Mesenchymal stem cell (in vitro differentiated cells and primary cell): Measurements from ENCODE around the gene GRB7.

ENCODE experiments used
- DNase-seq: peaks from one replicate; pipeline ENCODE4 v3.0.0-alpha.2; 2013
- H2AFZ ChIP-seq: one replicate; pipeline ENCODE4 v1.6.1; 2013; ENCODE audit warnings: low read depth, mild to moderate bottlenecking, control low read depth, inconsistent platforms, low read length, moderate library complexity
- H2AK5ac ChIP-seq: 2 replicates; pipeline ENCODE4 v1.6.1; 2013; ENCODE audit warnings: low read length, moderate library complexity, mild to moderate bottlenecking, inconsistent platforms; ENCODE audit not compliant: severe bottlenecking
- H2BK120ac ChIP-seq: one replicate; pipeline ENCODE4 v1.6.1; 2013; ENCODE audit warnings: low read depth, mild to moderate bottlenecking, inconsistent platforms, low read length, moderate library complexity
- H2BK12ac ChIP-seq, 2 experiments: one replicate each; pipeline ENCODE4 v1.6.1; 2013; ENCODE audit warnings: inconsistent platforms in 2 of 2, low read length in 2 of 2, mild to moderate bottlenecking in 2 of 2, moderate library complexity in 2 of 2, control low read depth in 1 of 2
- H2BK15ac ChIP-seq: one replicate; pipeline ENCODE4 v1.6.1; 2013; ENCODE audit warnings: mild to moderate bottlenecking, low read depth, inconsistent platforms; ENCODE audit not compliant: poor library complexity, severe bottlenecking
- H2BK5ac ChIP-seq: 2 replicates; pipeline ENCODE4 v1.6.1; 2013; ENCODE audit warnings: low read depth, mild to moderate bottlenecking, low read length, control low read depth, inconsistent platforms; ENCODE audit not compliant: poor library complexity, severe bottlenecking
- H3K14ac ChIP-seq, 2 experiments: one replicate each; pipeline ENCODE4 v1.6.1; 2013; ENCODE audit warnings: inconsistent platforms in 2 of 2, low read length in 2 of 2, control low read depth in 1 of 2, mild to moderate bottlenecking in 1 of 2, moderate library complexity in 1 of 2
- H3K18ac ChIP-seq, 2 experiments: one replicate each; pipeline ENCODE4 v1.6.1; 2013; ENCODE audit warnings: inconsistent platforms in 2 of 2, low read length in 2 of 2, control low read depth in 1 of 2, low read depth in 1 of 2, mild to moderate bottlenecking in 1 of 2
- H3K23ac ChIP-seq, 2 experiments: one replicate each; pipeline ENCODE4 v1.6.1; 2013; ENCODE audit warnings: inconsistent platforms in 2 of 2, low read length in 2 of 2, mild to moderate bottlenecking in 2 of 2, moderate library complexity in 2 of 2, control low read depth in 1 of 2
- H3K27ac ChIP-seq: 2 replicates; pipeline ENCODE4 v1.5.1; 2013; ENCODE audit warnings: mild to moderate bottlenecking, moderate library complexity, low read length, control low read depth, inconsistent platforms; ENCODE audit not compliant: poor library complexity, severe bottlenecking
- H3K27me3 ChIP-seq, 2 experiments: 2 replicates each; pipeline versions ENCODE4 v1.6.1 to v1.7.0; 2013; ENCODE audit warnings: low read length in 2 of 2, mild to moderate bottlenecking in 2 of 2, moderate library complexity in 2 of 2, control low read depth in 1 of 2, inconsistent platforms in 1 of 2; ENCODE audit not compliant: control insufficient read depth in 1 of 2, insufficient read depth in 1 of 2
- H3K36me3 ChIP-seq, 2 experiments: 2 replicates each; pipeline versions ENCODE4 v1.6.1 to v1.7.0; 2013; ENCODE audit warnings: low read length in 2 of 2, control low read depth in 1 of 2, inconsistent platforms in 1 of 2, low read depth in 1 of 2, mild to moderate bottlenecking in 1 of 2; ENCODE audit not compliant: insufficient read depth in 2 of 2, control insufficient read depth in 1 of 2
- H3K4ac ChIP-seq, 2 experiments: one replicate each; pipeline ENCODE4 v1.6.1; 2013; ENCODE audit warnings: inconsistent platforms in 2 of 2, low read length in 2 of 2, mild to moderate bottlenecking in 2 of 2, moderate library complexity in 2 of 2, control low read depth in 1 of 2, low read depth in 1 of 2
- H3K4me1 ChIP-seq: 2 replicates; pipeline ENCODE4 v1.6.1; 2013; ENCODE audit warnings: low read depth, low read length, control low read depth; ENCODE audit not compliant: control insufficient read depth, insufficient read depth
- H3K4me2 ChIP-seq: 2 replicates; pipeline ENCODE4 v1.6.1; 2013; ENCODE audit warnings: low read length, mild to moderate bottlenecking, inconsistent platforms; ENCODE audit not compliant: poor library complexity, severe bottlenecking
- H3K4me3 ChIP-seq, 2 experiments: 2 replicates each; pipeline versions ENCODE4 v1.5.1 to v1.7.0; 2013; ENCODE audit warnings: low read length in 2 of 2, mild to moderate bottlenecking in 2 of 2, control low read depth in 1 of 2, low read depth in 1 of 2; ENCODE audit not compliant: insufficient read depth in 1 of 2
- H3K79me1 ChIP-seq: replicated peaks from 2 replicates; pipeline ENCODE4 v1.6.1; 2013; ENCODE audit warnings: mild to moderate bottlenecking, control low read depth, low read length, inconsistent platforms; ENCODE audit not compliant: poor library complexity, severe bottlenecking
- H3K9ac ChIP-seq: 2 replicates; pipeline ENCODE4 v1.7.0; 2013; ENCODE audit warnings: mild to moderate bottlenecking, low read length, moderate library complexity
- H3K9me3 ChIP-seq: 2 replicates; pipeline ENCODE4 v1.7.0; 2013; ENCODE audit warnings: mild to moderate bottlenecking, low read length; ENCODE audit not compliant: control insufficient read depth
- H4K8ac ChIP-seq: one replicate; pipeline ENCODE4 v1.6.1; 2013; ENCODE audit warnings: inconsistent platforms, mild to moderate bottlenecking, low read length, moderate library complexity
- H4K91ac ChIP-seq: one replicate; pipeline ENCODE4 v1.6.1; 2013; ENCODE audit warnings: mild to moderate bottlenecking, low read length, inconsistent platforms
- WGBS: methylation state at CpG from one replicate; pipeline ENCODE4 v1.1.7; 2013; ENCODE audit warnings: mixed read lengths; 5-methylcytosine and 5-hydroxymethylcytosine counted together

Gene GRB7

DNA sequence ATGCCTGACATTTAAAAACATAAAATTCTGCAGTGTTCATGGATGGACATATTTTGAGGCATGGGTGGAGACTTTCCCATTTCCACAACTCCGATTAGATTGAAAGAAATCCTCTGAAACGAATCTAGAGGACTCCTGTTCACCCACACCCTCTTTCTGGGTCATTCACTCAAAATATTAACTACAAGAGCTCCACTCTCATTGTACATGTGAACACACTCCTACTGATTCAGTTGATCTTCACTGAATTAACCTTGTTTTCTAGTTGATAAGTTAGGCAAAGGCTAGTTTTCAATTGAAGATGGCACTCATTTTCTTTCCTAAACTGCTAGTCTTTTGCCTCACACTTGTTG is 44.1 kb downstream of the GRB7 start:
- Histone ChIP-seq H3K23ac (no peak overlapping the region), H2BK12ac (no peak overlapping the region), H3K79me1 (no peaks in the 10 kb centered on the region), H3K4me3 (no peak overlapping the region), H3K4ac (no peak overlapping the region), H2BK5ac (no peak overlapping the region), H3K9me3 (no peaks in the 10 kb centered on the region), H2AFZ (no peak overlapping the region), H3K27me3 (peaks cover 12 to 70% of the 10 kb centered on the region in 2 experiments), H3K27ac (no peak overlapping the region), H3K4me1 (no peaks in the 10 kb centered on the region), H3K14ac (no peak overlapping the region), H3K36me3 (no peaks in the 10 kb centered on the region), H2BK15ac (no peak overlapping the region), H3K4me2 (no peak overlapping the region), H2BK120ac (no peak overlapping the region), H4K8ac (no peak overlapping the region), H4K91ac (no peak overlapping the region), H2AK5ac (no peak overlapping the region), H3K9ac (no peak overlapping the region), H3K18ac (no peak overlapping the region)
- 69% methylated on average over 2 of the region's 2 CpGs for WGBS
- DNase-seq: no peak

GRCh38 chr17:39782481-39782880 is 44.7 kb downstream of the GRB7 start:
- Histone ChIP-seq H2BK15ac (no peak overlapping the region), H2BK120ac (no peak overlapping the region), H3K36me3 (no peaks in the 10 kb centered on the region), H3K79me1 (no peaks in the 10 kb centered on the region), H3K14ac (no peak overlapping the region), H3K9ac (no peak overlapping the region), H4K91ac (no peak overlapping the region), H3K4me1 (no peaks in the 10 kb centered on the region), H3K4me2 (no peak overlapping the region), H3K27me3 (peaks cover 12 to 66% of the 10 kb centered on the region in 2 experiments), H3K27ac (no peak overlapping the region), H2BK12ac (no peak overlapping the region), H3K4ac (no peak overlapping the region), H3K18ac (no peak overlapping the region), H2AK5ac (no peak overlapping the region), H3K4me3 (no peak overlapping the region), H2AFZ (no peak overlapping the region), H3K9me3 (no peaks in the 10 kb centered on the region), H4K8ac (no peak overlapping the region), H2BK5ac (no peak overlapping the region), H3K23ac (no peak overlapping the region)
- peak; percentile 28 for DNase-seq
- WGBS: 72% methylated on average over 3 of the region's 4 CpGs

GRCh38 chr17:39782980-39783379 is 45.2 kb downstream of the GRB7 start:
- peaks cover 10 to 64% of the 10 kb centered on the region in 2 experiments for H3K27me3 ChIP-seq
- H3K27ac ChIP-seq: no peak overlapping the region
- no peak overlapping the region for H3K18ac ChIP-seq
- no peak overlapping the region for H3K4ac ChIP-seq
- no peak overlapping the region for H2BK15ac ChIP-seq
- WGBS: 73% methylated on average over 1 of the region's 1 CpG
- H2AFZ ChIP-seq: no peak overlapping the region
- no peak for DNase-seq
- H3K4me2 ChIP-seq: no peak overlapping the region
- no peak overlapping the region for H4K8ac ChIP-seq
- no peak overlapping the region for H3K23ac ChIP-seq
- no peak overlapping the region for H3K4me3 ChIP-seq
- no peaks in the 10 kb centered on the region for H3K36me3 ChIP-seq
- no peak overlapping the region for H4K91ac ChIP-seq
- no peaks in the 10 kb centered on the region for H3K4me1 ChIP-seq
- no peaks in the 10 kb centered on the region for H3K79me1 ChIP-seq
- no peak overlapping the region for H2BK12ac ChIP-seq
- H2BK5ac ChIP-seq: no peak overlapping the region
- H3K9me3 ChIP-seq: no peaks in the 10 kb centered on the region
- H2BK120ac ChIP-seq: no peak overlapping the region
- no peak overlapping the region for H2AK5ac ChIP-seq
- no peak overlapping the region for H3K9ac ChIP-seq
- no peak overlapping the region for H3K14ac ChIP-seq

DNA sequence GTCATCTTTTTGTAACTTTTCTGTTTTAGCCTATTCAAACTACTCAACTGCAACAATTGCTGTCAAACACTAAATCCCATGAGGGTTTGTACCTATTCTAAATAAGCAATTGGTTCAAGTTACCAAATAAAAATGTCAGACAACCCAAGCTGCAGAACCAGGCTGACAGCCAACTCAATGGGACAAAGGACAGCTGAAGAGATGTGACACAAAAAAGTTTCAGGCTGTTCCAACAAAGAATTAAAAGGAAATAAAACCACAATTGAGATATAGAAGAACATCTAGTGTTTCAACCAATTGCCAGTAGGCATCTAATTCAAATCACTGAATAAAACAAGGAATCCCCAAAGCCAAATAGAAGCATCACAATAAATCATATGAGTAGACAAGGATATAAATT is 49.3 kb downstream of the GRB7 start:
- Histone ChIP-seq H3K4me3 (no peak overlapping the region), H3K9ac (no peak overlapping the region), H3K36me3 (no peaks in the 10 kb centered on the region), H3K4me2 (no peak overlapping the region), H2BK5ac (no peak overlapping the region), H2BK120ac (no peak overlapping the region), H3K18ac (no peak overlapping the region), H3K23ac (no peak overlapping the region), H2AFZ (no peak overlapping the region), H3K4ac (no peak overlapping the region), H3K27me3 (peaks cover 12 to 62% of the 10 kb centered on the region in 2 experiments), H3K27ac (no peak overlapping the region), H4K8ac (no peak overlapping the region), H3K9me3 (no peaks in the 10 kb centered on the region), H3K79me1 (no peaks in the 10 kb centered on the region), H2AK5ac (no peak overlapping the region), H3K4me1 (no peaks in the 10 kb centered on the region), H4K91ac (no peak overlapping the region), H3K14ac (no peak overlapping the region), H2BK15ac (no peak overlapping the region), H2BK12ac (no peak overlapping the region)
- DNase-seq: no peak
